ENCODE data around the gene ATP6V0A1. TPM values are rescaled to one million over a fixed set of nuclear protein-coding genes. Genes with fewer than 3 reads are reported as not detected.

The ATP6V0A1 gene
- total and polyA plus RNA-seq, 4 donors, result 44.4 to 203 (median 74.5) TPM

- no peak for TF ChIP-seq CTCF (IDR thresholded peaks at IDR 0.05; ENCODE audit: control extremely low read depth, extremely low read depth)
- Histone ChIP-seq H3K4me3 (no peak overlapping the region), H3K4me1 (ENCODE audit: control insufficient read depth in 5 of 5, insufficient read depth in 5 of 5, low read length in 5 of 5) (peaks cover 2 to 28% (median 6%) of the 10 kb centered on the region in 5 donors), H3K27ac (ENCODE audit: low read depth in 1 of 2, low read length in 1 of 2) (no peak overlapping the region), H3K9me3 (ENCODE audit: control insufficient read depth in 4 of 4, insufficient read depth in 3 of 4, low read length in 3 of 4) (no peaks in the 10 kb centered on the region), H3K36me3 (ENCODE audit: control insufficient read depth in 4 of 4, insufficient read depth in 4 of 4, low read length in 4 of 4) (no peaks in the 10 kb centered on the region), H3K9ac (ENCODE audit: insufficient read depth in 1 of 2, low read length in 2 of 2) (no peak overlapping the region), H3K27me3 (ENCODE audit: control insufficient read depth in 3 of 3, insufficient read depth in 3 of 3, low read length in 2 of 3) (no peaks in the 10 kb centered on the region)
- WGBS, 2 donors, result 70 to 93% methylated on average over 4 of the region's 4 CpGs
- no peak for ATAC-seq (ENCODE audit: insufficient read depth, low FRiP score)
- no peak for DNase-seq
Observed at GRCh38 chr17:42424991-42425610, 33.6 kb upstream of the ATP6V0A1 start.

- Histone ChIP-seq H3K4me3 (no peak overlapping the region), H3K9ac (ENCODE audit: insufficient read depth in 1 of 2, low read length in 2 of 2) (no peak overlapping the region), H3K4me1 (ENCODE audit: control insufficient read depth in 5 of 5, insufficient read depth in 5 of 5, low read length in 5 of 5) (peaks cover 0 to 29% (median 8%) of the 10 kb centered on the region in 5 donors), H3K36me3 (ENCODE audit: control insufficient read depth in 4 of 4, insufficient read depth in 4 of 4, low read length in 4 of 4) (no peaks in the 10 kb centered on the region), H3K9me3 (ENCODE audit: control insufficient read depth in 4 of 4, insufficient read depth in 3 of 4, low read length in 3 of 4) (no peaks in the 10 kb centered on the region), H3K27me3 (ENCODE audit: control insufficient read depth in 3 of 3, insufficient read depth in 3 of 3, low read length in 2 of 3) (no peaks in the 10 kb centered on the region), H3K27ac (ENCODE audit: low read depth in 1 of 2, low read length in 1 of 2) (peak overlapping the region in 1 of 2 donors; percentile 52)
- WGBS, 2 donors, result 40 to 53% methylated on average over 4 of the region's 4 CpGs
- ATAC-seq (ENCODE audit: insufficient read depth, low FRiP score), result no peak
- peak; percentile 75 to 91 (median 83) for DNase-seq
- peak; percentile 68 for TF ChIP-seq CTCF (IDR thresholded peaks at IDR 0.05; ENCODE audit: control extremely low read depth, extremely low read depth)
Observed at GRCh38 chr17:42428141-42428944, 30.3 kb upstream of the ATP6V0A1 start.

- peaks cover 0 to 24% (median 8%) of the 10 kb centered on the region in 5 donors for H3K4me1 ChIP-seq (ENCODE audit: control insufficient read depth in 5 of 5, insufficient read depth in 5 of 5, low read length in 5 of 5)
- ATAC-seq (ENCODE audit: insufficient read depth, low FRiP score) (no peak), DNase-seq (peak; percentile 75 to 90 (median 84))
- H3K4me3 ChIP-seq, result no peak overlapping the region
- no peaks in the 10 kb centered on the region for H3K36me3 ChIP-seq (ENCODE audit: control insufficient read depth in 4 of 4, insufficient read depth in 4 of 4, low read length in 4 of 4)
- no peak for TF ChIP-seq CTCF (IDR thresholded peaks at IDR 0.05; ENCODE audit: control extremely low read depth, extremely low read depth)
- no peaks in the 10 kb centered on the region for H3K27me3 ChIP-seq (ENCODE audit: control insufficient read depth in 3 of 3, insufficient read depth in 3 of 3, low read length in 2 of 3)
- H3K9me3 ChIP-seq (ENCODE audit: control insufficient read depth in 4 of 4, insufficient read depth in 3 of 4, low read length in 3 of 4), result no peaks in the 10 kb centered on the region
- H3K9ac ChIP-seq (ENCODE audit: insufficient read depth in 1 of 2, low read length in 2 of 2), result no peak overlapping the region
- no peak overlapping the region for H3K27ac ChIP-seq (ENCODE audit: low read depth in 1 of 2, low read length in 1 of 2)
- WGBS, 2 donors, result 67 to 85% methylated on average over 3 of the region's 3 CpGs
Observed at GRCh38 chr17:42429726-42430447, 28.8 kb upstream of the ATP6V0A1 start.
